Colon (tissue), 2 donors: ENCODE measurements around the gene MRPS27.
"Not testable (repeated sequence)": the region's sequence is repeated elsewhere in the genome, so short reads cannot be mapped to it uniquely, and the experiment has no call there.

Source experiments
- FAIRE-seq: peaks from 2 replicates; lab custom pipeline; 2012; peaks lifted over from hg19 to GRCh38; lab: Jason Lieb, UNC
- donor health status: control.
- donor health status: control.

Gene MRPS27

GRCh38 chr5:72202331-72202825, 117.7 kb downstream of the MRPS27 start:
- no peak for FAIRE-seq

- FAIRE-seq: no peak
Observed at GRCh38 chr5:72199681-72200080, 120.4 kb downstream of the MRPS27 start.

DNA sequence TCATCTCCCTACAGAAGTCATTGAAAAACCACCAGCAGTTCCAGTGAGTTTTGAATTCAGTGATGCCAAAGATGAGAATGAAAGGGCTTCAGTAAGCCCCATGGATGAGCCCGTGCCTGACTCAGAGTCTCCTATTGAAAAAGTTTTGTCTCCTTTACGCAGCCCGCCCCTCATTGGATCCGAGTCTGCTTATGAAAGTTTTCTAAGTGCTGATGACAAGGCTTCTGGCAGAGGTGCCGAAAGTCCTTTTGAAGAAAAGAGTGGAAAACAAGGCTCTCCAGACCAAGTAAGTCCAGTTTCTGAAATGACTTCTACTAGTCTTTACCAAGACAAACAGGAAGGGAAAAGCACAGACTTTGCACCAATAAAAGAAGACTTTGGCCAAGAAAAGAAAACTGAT, 122.6 kb downstream of the MRPS27 start:
- FAIRE-seq: no peak

DNA sequence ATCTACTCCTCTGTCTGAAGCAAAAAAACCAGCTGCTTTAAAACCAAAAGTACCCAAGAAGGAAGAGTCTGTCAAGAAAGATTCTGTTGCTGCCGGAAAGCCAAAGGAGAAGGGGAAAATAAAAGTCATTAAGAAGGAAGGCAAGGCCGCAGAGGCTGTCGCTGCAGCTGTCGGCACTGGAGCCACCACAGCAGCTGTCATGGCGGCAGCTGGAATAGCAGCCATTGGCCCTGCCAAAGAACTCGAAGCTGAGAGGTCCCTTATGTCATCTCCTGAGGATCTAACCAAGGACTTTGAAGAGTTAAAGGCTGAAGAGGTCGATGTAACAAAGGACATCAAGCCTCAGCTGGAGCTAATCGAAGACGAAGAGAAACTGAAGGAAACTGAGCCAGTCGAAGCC, 124.5 kb downstream of the MRPS27 start:
- FAIRE-seq: no peak

- FAIRE-seq: no peak
Observed at GRCh38 chr5:72194846-72195245, 125.2 kb downstream of the MRPS27 start.

GRCh38 chr5:72191404-72191803, 128.6 kb downstream of the MRPS27 start:
- FAIRE-seq: no peak

- no peak for FAIRE-seq
Observed at GRCh38 chr5:72189146-72189545, 130.9 kb downstream of the MRPS27 start.

DNA sequence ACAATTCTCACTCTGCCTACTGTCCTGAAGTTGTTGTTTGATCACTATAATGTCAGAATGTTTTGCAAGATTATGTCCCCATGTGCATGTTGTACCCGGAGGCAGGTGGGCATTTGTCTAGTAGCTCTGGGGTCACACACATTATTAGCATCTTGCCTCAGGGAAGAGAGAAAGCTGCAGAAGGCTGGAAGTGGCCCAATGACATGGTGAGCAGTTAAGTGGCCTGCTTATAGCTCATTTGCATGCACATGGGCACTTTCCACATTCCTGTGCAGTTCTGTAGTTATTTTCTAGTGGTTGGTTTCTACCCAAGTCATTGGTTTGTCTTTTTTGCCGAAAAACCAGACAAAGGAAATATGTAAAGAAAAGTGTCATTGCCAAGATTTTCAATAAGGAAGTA, 131.9 kb downstream of the MRPS27 start:
- FAIRE-seq: no peak

GRCh38 chr5:72187388-72188075, 132.5 kb downstream of the MRPS27 start:
- no peak for FAIRE-seq

GRCh38 chr5:72185496-72186329, 134.3 kb downstream of the MRPS27 start:
- no peak for FAIRE-seq

DNA sequence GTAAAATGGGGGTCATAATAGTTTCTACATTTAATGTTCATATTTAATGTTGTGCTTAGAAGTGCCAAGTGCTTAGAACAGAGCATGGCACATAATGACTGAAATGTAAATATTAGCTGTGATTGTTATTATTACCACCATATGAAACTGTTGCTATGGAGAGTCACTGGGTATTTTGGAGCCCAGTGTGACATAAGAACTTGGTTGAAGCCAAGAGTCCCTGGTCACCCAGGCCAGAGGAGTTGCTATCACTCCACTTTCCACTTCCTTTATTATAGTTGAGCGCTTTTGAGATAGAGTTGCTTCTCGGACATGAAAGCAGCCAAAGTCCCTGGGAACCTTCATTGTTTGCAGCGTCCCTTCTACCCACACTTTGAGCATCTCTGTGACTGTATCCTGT, 135.6 kb downstream of the MRPS27 start:
- FAIRE-seq: no peak

GRCh38 chr5:72183101-72183520, 136.9 kb downstream of the MRPS27 start:
- FAIRE-seq: no peak

GRCh38 chr5:72182686-72183085, 137.4 kb downstream of the MRPS27 start:
- no peak for FAIRE-seq

GRCh38 chr5:72180925-72181324, 139.1 kb downstream of the MRPS27 start:
- no peak for FAIRE-seq

GRCh38 chr5:72179816-72180440, 140.1 kb downstream of the MRPS27 start:
- FAIRE-seq: no peak

GRCh38 chr5:72179028-72179815, 140.8 kb downstream of the MRPS27 start:
- FAIRE-seq: no peak

DNA sequence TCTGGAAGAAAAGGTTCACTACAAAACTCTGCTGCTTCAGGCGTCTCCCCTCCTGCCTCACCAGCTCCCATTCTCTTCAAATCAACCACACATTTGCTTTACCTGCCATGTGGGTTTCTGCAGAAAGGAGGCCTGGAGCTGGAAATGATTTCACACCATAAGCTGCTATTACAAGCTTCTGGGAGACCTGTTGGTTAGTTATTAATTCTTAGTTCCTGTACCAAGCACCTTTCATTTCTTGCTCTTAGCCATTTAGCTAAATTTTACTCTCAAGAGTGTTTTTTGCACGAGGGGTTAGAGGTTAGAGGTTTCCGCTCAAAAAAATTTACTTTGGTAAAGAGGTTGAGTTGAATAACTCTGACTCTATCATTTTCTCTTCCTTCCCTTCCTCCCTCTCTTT, 142.5 kb downstream of the MRPS27 start:
- FAIRE-seq: no peak

- no peak for FAIRE-seq
Observed at GRCh38 chr5:72172786-72173185, 147.3 kb downstream of the MRPS27 start.

DNA sequence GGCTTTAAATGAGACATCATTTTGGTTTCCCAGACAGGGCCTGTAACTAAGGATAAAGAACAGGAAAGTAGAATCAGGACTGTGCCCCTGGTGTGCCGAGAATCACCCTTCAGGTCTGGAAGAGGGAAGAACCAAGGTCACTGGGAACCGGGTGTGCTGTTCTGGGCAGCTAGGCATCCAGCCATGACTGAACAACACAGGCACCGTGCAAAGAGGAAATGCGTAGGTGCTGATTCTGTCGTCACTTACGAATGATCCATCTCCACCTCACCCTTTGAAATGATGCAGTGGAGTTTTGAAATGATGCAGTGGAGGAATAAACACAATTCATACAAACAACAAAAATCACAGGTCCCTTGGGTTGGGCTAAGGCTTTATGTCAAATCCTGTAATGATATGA, 148.4 kb downstream of the MRPS27 start:
- FAIRE-seq: no peak

DNA sequence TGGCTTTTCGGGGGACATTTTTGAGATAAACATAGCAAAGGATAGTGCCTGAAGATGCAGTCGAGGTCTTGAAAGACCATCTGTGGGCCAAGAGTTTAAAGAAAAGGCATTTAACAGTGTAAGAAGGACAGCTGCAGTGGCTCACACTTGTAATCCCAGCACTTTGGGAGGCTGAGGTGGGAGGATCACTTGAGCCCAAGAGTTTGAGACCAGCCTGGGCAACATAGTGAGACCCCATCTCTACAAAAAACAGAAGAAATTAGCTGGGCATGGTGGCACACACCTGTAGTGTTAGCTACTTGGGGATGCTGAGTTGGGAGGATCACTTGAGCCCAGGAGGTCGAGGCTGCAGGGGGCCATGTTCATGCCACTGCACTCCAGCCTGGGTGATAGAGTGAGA, 148.9 kb downstream of the MRPS27 start:
- FAIRE-seq: not testable (repeated sequence)

- FAIRE-seq: no peak
Observed at GRCh38 chr5:72170101-72170500, 149.9 kb downstream of the MRPS27 start.
